ENCODE data around the gene FHOD3.

Gene FHOD3

DNA sequence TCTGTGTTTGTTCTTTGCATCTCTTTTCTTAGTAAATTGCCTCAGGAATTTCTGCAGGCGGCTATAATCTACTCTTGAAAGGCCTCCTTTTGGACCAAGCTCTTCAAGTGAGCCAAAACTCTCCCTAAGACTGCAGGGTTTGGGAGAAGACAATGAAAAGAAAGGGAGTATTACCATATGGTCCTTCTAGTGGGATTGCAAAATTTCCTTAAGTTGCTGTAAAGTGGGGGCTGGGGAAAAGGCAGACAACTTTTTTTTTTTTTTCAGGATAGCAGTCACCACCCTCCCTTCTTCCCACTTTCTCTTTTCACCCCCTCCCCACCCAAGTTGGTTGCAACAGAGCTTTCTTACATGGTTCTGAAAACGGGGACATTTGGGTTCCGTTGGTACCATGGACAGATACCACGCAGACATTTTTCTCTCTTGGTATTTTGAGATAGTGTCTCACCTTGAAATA is 183.7 kb downstream of the FHOD3 start:
- DNase-seq (ENCODE audit: low spot score) = no peak

DNA sequence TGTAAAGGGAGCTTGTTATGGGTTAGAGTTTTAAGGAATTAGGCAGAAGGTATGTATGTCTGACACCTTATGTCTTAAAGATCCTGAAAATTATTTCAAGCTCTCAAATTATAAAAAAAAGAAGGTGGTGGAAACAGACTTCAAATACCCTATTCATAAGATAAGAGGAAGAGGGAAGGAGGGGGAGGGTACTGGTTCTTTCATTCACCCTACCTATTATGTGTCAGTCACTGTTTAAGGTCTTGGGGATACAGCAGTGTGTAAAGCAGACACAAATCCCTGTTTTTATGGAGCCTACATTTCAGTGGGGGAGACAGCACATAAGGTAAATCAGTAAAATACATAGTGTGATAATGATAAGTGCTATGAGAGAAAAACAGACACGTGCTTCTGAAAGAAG is 184.4 kb downstream of the FHOD3 start:
- no peak for DNase-seq (ENCODE audit: low spot score)

GRCh38 chr18:36484591-36484990 is 187.1 kb downstream of the FHOD3 start:
- no peak for DNase-seq (ENCODE audit: low spot score)

- DNase-seq (ENCODE audit: low spot score) = no peak
These were observed 188.3 kb downstream of the FHOD3 start for GRCh38 chr18:36485772-36486171.

DNA sequence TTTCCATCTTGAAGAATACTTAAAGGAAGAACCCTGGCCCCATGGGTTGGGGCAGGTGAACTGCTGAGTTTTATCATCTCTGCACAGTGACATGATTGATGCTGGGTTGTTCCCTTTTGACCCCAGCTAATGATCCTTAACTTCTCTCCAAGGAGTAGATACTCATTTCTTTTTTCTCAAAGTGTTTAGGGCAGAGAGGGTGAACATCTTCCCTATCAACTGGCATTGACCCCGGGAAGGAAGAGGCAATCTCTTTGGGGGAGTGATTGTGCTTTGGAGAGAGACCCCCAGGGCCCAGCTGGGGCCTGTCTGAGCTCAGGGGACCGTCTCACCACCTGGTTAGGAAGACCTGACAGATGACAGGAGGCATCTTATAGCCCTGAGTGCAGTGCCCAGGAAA is 190.6 kb downstream of the FHOD3 start:
- no peak for DNase-seq (ENCODE audit: low spot score)

- no peak for DNase-seq (ENCODE audit: low spot score)
These were observed 193.4 kb downstream of the FHOD3 start for GRCh38 chr18:36490897-36491296.

GRCh38 chr18:36492604-36493329 is 195.3 kb downstream of the FHOD3 start:
- no peak for DNase-seq (ENCODE audit: low spot score)

- peak; percentile 25 for DNase-seq (ENCODE audit: low spot score)
These were observed 196.0 kb downstream of the FHOD3 start for GRCh38 chr18:36493349-36494159.

- DNase-seq (ENCODE audit: low spot score) = no peak
These were observed 196.6 kb downstream of the FHOD3 start for GRCh38 chr18:36494160-36494437.

- no peak for DNase-seq (ENCODE audit: low spot score)
These were observed 198.5 kb downstream of the FHOD3 start for GRCh38 chr18:36496022-36496421.

DNA sequence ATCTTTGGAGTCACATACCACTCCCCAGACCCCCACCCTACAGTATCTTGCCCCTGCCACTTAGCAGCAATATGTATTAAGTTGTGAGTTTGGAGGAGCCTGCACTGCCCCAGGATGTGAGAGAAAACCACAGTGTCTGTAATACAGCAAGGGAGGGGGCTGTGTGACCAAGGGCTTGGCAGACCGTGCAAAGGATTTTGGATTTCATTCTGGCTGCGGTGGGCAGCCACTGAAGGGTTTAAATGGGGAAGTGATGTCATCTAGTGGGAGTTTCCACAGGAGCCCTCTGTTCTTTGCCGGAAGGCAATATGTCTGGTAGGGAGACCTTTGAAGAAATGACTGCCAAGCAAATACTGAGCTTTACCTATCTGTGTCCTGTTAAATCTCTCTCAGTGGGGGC is 202.4 kb downstream of the FHOD3 start:
- no peak for DNase-seq (ENCODE audit: low spot score)

DNA sequence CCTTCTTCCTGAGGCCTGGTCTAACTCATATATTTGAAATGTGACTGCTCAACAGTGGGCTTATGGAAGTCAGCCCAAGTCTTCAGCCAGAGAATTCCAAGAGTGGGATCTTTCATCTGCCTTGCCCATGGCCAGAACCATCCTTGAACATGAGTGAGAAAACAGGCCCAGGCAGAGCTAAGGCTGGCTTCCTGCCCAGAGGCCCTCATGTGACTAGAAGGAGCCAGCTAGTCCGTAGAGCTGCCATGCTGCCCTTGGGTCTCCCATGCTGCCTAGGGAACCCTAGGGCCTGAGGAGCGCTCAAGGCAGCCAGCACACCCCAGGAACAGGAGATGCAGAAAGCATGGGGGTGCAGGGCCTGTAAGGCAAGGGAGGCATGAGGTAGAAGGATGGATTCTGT is 203.6 kb downstream of the FHOD3 start:
- DNase-seq (ENCODE audit: low spot score) = no peak

DNA sequence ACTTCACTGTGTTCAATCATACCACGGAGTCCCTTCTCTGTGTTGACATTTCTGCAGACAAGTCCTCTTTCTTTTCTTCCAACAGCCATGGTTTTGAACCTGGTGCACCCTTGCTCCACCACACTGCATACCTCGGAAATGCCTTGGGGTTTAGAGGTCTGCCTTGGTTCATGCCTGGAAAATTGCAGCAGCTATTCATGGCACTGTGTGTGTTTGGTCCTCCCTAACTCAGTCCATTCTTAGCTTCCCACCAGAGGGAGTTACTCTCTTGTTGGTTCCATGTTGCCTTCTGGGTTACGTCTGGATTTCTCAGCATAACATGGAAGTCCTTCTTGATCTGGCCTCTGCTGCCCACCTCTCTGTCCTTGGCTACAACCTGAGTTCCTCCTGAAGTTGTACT is 206.0 kb downstream of the FHOD3 start:
- DNase-seq (ENCODE audit: low spot score) = no peak

GRCh38 chr18:36504928-36505327 is 207.4 kb downstream of the FHOD3 start:
- DNase-seq (ENCODE audit: low spot score) = no peak

- DNase-seq (ENCODE audit: low spot score) = no peak
These were observed 208.2 kb downstream of the FHOD3 start for GRCh38 chr18:36505665-36506064.

DNA sequence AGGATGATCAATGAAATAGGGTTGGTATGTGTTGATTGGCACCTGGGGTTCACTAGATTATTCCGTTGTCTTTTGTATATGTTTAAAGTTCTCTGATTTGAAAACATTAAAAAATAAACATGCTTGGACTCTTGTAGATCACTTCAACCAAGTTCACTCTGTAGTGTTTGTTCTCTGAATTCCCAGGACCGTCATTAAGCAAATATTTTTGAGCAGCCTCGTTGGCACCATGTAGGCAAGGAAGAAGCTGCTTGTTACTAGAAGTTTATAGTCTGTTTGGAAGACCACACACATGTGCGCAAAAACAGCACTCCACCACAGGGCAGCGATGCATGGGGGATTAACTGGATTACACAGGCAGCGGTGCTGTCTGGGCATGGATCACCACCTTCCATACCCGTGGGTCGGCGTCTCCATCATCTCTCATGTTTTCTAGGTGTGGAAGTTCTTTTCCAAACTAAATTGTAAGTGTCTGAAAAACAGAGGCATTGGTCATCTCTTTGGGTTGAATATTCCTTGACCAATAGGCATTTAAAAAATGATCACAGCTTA is 212.2 kb downstream of the FHOD3 start:
- no peak for DNase-seq (ENCODE audit: low spot score)

DNA sequence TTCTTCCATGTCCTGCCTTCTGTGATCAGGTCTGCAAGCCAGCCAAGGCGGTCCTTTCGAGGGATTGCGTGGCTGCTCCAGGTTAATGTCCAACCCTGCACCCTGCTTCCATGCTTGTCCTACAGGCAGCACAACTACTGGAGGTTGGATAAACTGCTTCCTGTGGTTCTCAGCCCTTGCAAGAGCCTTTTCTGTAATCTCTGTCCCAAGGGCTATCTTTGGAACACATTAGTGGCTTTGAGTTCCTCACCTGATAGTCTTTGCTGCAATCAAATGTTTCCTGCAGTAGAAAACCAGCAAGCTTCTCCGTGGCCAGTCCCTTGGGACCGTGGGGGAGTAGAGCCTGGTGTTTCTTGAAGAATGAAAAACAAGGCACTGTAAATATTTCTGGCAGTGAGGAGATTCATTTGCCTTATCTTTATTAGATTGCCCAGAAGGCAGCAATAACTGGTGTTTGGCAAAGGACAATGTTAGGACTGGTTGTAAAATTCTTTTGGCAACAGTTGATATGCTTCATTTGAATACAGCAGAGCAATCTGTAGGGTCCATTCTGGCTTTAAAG is 214.4 kb downstream of the FHOD3 start:
- no peak for DNase-seq (ENCODE audit: low spot score)

- no peak for DNase-seq (ENCODE audit: low spot score)
These were observed 216.0 kb downstream of the FHOD3 start for GRCh38 chr18:36513556-36513955.

- no peak for DNase-seq (ENCODE audit: low spot score)
These were observed 217.3 kb downstream of the FHOD3 start for GRCh38 chr18:36514778-36515177.

DNA sequence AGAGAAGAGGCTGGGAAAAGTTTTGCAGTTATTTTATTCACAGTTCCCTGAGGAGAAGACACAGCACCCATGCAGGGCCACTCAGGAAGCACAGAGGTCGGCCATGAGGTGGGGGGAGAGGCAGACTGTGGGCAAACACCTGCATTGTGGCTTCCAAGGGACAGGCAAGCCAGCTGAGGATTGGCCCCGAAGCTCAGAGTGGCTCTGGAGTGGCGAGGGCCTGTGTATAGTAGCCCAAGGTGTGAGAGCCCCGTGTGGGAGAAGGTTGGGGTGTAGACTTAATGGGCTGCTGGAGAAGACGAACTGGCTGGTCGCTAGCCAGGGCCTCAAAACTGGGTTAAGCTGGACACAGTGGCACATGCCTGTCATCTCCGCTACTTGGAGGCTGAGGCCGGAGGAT is 218.7 kb downstream of the FHOD3 start:
- no peak for DNase-seq (ENCODE audit: low spot score)

DNA sequence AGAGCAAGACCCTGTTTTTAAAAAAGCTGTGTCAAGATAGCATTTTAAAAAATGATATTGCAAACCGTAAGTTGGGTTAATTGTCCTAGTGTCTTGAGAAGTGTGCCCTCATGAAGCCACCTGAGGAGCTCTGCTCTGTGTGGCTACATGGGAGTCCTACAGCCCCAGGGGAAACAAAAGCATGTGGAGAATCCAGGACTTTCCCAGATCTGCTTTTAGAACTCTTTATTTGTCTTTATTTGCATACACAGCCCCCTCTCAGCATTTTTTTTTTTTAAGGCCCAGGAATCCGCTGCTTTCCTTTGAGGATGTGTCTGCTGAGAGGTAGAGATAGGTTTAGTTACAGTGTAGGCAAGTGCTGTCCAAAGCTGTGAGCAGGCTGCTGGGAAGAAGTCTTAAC is 219.2 kb downstream of the FHOD3 start:
- DNase-seq (ENCODE audit: low spot score) = no peak

- no peak for DNase-seq (ENCODE audit: low spot score)
These were observed 221.3 kb downstream of the FHOD3 start for GRCh38 chr18:36518839-36519238.

- DNase-seq (ENCODE audit: low spot score) = no peak
These were observed 221.8 kb downstream of the FHOD3 start for GRCh38 chr18:36519358-36519757.
